Stimulated activated CD4-positive, alpha-beta T cell treated with anti-CD3 and anti-CD28 coated beads, Interleukin-4, amount 100 ng/mL, for 48 hours (primary cell): Measurements from ENCODE around the gene ASF1A.

ENCODE experiments used
- DNase-seq, 2 donors: peaks; one replicate each; pipeline ENCODE4 v3.0.0-alpha.2; 2020; ENCODE audit warnings: low read depth in 2 of 2

Gene ASF1A

DNA sequence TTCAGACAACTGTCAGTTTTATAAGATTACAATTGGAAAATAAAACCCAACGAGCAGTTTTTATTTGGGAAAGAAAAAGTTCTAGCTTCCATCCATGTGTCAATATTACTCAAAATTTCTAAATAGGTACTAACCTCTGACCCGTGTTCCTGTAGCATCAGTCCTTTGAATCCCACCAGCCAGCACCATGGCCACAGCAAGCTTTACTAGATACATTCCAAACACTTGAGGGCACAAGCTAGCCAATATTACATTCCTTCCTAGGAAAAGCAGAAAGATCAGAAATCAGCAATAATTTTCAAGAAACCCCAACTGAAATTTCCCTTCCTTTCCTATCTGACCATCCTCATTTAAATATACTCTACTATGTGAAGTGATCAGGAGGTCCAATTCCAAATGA lies 19.2 kb downstream of the ASF1A start:
- DNase-seq, result no peak

DNA sequence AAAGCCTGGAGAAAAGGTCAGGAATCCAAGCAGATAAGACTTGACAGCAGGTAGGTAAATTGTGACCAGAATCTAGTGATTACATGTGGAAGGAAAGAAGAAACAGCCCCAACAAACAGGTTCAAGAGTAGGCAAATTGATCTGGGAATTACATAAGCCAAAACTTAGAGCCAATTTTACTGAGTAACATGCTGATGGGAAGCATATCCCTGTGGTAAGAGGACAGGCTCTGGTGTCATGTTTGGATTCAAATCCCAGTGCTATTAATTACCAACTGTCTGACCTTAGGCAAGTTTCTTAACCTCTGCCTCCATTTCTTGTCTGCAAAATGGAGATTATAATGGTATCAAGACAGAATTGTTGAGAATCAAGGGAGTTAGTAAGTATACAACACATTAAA lies 20.6 kb downstream of the ASF1A start:
- no peak for DNase-seq

DNA sequence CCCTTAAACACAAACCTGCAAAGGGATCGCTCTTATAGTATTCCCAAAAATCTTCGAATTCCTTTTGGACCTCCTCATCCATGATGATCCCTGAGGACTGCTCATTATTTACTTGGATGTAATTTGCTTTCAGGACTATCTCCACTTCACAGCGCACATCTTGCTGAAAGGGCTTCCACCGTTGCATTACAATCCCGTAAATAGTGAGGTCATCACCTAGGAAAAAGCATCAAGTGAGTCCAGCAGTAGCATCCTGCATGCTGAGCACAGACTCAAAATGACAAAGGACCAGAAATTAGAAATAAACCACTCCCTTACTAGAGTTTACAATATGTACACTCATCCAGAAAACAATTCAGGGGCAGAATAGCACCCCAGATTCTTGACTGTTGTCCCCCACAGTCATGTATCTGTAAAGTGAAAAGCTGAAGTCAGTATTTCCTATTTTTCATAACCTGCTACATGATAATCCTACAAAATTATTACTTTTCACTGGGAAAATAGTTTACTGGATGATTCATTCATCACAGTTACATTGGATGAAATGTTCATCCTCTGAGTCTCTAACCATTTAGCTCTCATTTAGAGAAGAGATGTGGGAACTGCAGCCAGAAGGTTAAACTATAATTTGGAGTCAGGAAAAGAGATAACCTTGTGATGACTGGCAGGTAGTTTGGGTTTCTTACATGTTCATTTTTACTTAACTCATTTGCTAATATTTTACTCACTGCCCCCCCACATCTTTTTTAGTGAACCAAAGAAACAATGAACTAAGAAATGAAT lies 23.8 kb downstream of the ASF1A start:
- no peak for DNase-seq

- no peak for DNase-seq
Measured at GRCh38 chr6:118918329-118918725, 24.4 kb downstream of the ASF1A start.

DNA sequence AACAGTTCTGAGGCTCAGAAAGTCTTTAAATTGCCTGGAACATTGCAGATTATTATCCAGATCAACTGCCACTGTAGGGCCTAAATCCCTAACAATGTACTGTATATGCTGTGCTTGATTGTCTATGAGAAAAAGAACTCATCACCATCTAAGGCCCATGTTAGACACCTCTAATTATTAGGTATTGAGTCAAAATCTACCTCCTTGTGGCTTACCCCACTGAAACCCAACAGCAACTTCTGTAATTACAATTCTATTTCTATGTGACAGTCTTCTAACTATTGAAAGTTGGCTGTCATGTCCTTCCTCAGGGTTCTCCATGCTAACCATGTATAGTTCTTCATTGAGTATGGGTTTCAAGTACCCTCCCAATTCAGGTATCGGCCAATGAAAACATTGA lies 27.1 kb downstream of the ASF1A start:
- DNase-seq, result no peak

GRCh38 chr6:118923035-118923434 lies 29.1 kb downstream of the ASF1A start:
- DNase-seq, result no peak

- no peak for DNase-seq
Measured at GRCh38 chr6:118930680-118931079, 36.7 kb downstream of the ASF1A start.

GRCh38 chr6:118931436-118931835 lies 37.5 kb downstream of the ASF1A start:
- DNase-seq, result no peak

- DNase-seq, result no peak
Measured at GRCh38 chr6:118932421-118932820, 38.5 kb downstream of the ASF1A start.

DNA sequence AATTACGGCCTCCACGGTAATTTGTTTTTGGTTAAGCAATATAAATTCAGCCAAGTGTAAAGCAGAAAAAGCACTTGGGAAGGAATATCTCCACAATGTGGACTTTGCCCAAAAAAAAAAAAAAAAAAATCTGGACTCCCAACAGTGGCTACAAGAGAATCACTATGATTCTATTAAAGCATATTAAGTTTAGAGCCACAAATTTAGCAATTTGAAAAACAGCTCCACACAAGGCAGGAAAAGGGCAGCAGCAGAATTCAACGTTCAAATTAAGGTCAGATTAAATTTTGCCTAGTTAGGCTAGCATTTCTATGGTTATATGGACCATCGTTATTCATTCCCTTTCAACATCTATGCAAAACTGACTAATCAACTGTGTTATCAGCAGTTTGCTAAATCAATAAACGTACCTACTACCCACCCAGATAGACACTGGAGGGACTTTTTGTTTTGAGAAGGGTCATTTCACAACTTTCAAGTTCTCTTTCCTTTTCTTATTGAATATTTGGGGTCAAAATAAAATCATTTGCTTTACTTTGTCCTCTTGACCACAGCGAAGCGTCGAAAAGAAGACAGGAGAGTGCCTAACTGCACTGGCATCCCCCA lies 40.0 kb downstream of the ASF1A start:
- DNase-seq, result no peak

- DNase-seq, result peak; percentile 86 to 87
Measured at GRCh38 chr6:118934461-118935330, 40.7 kb downstream of the ASF1A start, which contains the start of gene MCM9. Gene MCM9 (minus strand): TSS chr6:118935159. CDS start chr6:118931723, 3,436 bp downstream.

DNA sequence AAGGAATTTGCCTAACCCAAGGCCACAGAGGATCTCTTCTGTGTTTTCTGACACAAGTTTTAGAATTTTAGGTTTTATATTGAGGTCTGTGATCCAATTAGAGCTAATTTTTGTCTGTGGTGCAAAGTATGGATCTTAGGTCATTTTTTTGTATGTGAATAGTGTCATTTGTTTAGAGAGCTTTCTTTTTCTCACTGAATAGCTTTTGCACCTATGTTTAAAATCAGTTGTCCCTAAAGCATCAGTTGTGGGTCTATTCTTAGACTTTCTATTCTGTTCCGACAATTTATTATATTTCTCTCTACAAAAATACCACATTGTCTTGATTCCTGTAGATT lies 41.3 kb downstream of the ASF1A start:
- DNase-seq, result no peak

- no peak for DNase-seq
Measured at GRCh38 chr6:118935978-118936703, 42.2 kb downstream of the ASF1A start.

DNA sequence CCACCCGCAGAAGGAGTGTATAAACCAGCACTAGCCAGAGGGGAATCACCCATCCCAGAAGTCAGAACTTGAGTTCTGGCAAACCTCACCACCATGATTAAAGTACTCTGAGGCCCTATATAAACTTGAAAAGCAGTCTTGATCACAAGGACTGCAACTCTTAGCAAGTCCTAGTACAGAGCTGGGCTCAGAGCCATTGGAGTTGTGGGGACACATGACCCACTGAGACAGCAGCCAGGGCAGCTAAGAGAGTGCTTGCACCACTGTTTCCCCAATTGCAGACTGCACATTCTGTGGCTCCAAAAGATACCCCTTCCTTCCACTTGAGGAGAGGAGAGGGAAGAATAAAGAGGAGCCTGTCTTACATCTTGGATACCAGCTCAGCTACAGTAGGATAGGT lies 45.7 kb downstream of the ASF1A start:
- DNase-seq, result no peak

- DNase-seq, result no peak
Measured at GRCh38 chr6:118940770-118941169, 46.8 kb downstream of the ASF1A start.

DNA sequence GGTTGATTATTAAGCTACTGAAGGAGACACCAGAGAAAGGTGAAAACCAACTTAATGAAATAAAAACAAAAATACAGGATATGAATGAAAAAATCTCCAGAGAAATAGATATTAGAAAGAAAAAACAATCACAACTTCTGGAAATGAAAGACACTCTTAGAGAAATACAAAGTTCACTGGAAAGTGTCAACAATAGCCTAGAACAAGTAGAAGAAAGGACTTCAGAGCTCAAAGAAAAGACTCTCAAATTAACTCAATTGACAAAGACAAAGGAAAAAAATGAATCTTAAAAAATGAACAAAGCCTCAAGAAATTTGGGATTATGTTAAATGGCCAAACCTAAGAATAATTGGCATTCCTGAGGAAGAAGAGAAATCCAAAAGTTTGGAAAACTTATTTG lies 51.3 kb downstream of the ASF1A start:
- no peak for DNase-seq

GRCh38 chr6:118952683-118953082 lies 58.7 kb downstream of the ASF1A start:
- DNase-seq, result no peak

- DNase-seq, result no peak
Measured at GRCh38 chr6:118953391-118953790, 59.4 kb downstream of the ASF1A start.
